ENCODE measurements around the gene MYLK.

The MYLK gene

DNA sequence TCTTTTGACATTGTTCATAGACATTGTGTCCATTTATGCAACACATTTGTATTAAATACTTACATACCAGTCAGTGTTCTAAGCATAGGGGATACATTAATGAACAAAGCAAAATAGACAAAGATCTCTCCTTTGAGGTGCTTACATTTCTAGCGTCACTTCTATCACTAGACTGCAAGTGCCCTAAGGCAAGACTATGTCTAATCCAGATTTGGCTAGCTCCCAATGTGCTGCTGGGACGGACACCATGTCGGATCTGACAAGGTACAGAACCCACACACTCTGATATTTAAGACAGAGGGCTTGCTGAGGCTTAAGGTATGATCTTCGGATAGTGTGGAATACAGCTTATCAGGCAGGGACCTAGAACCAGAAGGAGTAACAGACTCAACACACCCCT, 41.4 kb downstream of the MYLK start:
- ChIA-PET POLR2A (no interaction called here), CTCF (interaction anchor here (1.2 to 1.9 kb wide), 3 partner anchors 10 to 190 kb away, joined by 3 to 7 read pairs (median 4); no protein-coding TSS in a partner anchor)
- DNase-seq (ENCODE audit: low read depth, low spot score): no peak
- H3K4me3 ChIP-seq (ENCODE audit: low read depth, low read length): no peak overlapping the region
- no peak for TF ChIP-seq CTCF (IDR thresholded peaks at IDR 0.05; ENCODE audit: insufficient read depth, low read length, missing control alignments)

GRCh38 chr3:123841476-123842238, 42.5 kb downstream of the MYLK start:
- POLR2A ChIA-PET: no interaction called here
- DNase-seq (ENCODE audit: low read depth, low spot score): no peak
- CTCF ChIA-PET: interaction anchor here (1.3 to 1.9 kb wide), 2 partner anchors 11 to 38 kb away, joined by 3 to 7 read pairs; no protein-coding TSS in a partner anchor
- H3K4me3 ChIP-seq (ENCODE audit: low read depth, low read length): no peak overlapping the region
- no peak for TF ChIP-seq CTCF (IDR thresholded peaks at IDR 0.05; ENCODE audit: insufficient read depth, low read length, missing control alignments)

DNA sequence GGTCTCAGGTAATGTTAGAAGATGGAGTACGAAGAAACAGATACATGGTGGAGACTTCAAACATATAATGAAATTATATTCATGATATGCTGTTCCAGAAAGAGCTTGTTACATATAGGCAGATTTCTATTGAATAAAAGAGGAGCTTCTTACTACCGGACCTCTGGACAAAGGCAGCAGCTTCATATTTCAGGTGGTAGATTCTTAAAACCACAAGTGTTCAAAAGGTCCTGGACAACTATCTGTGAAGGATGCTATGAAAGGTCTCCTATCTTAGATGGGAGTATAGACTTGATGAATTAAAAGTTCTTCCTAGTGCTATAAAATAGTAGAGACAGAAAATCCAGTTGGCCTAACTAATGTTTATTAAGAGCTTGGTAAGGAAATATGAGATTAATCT, 43.2 kb downstream of the MYLK start:
- CTCF ChIA-PET: no interaction called here
- POLR2A ChIA-PET: no interaction called here
- DNase-seq (ENCODE audit: low read depth, low spot score): no peak
- TF ChIP-seq CTCF (IDR thresholded peaks at IDR 0.05; ENCODE audit: insufficient read depth, low read length, missing control alignments): no peak
- H3K4me3 ChIP-seq (ENCODE audit: low read depth, low read length): no peak overlapping the region

- no peak for TF ChIP-seq CTCF (IDR thresholded peaks at IDR 0.05; ENCODE audit: insufficient read depth, low read length, missing control alignments)
- no peak for DNase-seq (ENCODE audit: low read depth, low spot score)
- POLR2A ChIA-PET: no interaction called here
- no peak overlapping the region for H3K4me3 ChIP-seq (ENCODE audit: low read depth, low read length)
- CTCF ChIA-PET: no interaction called here
These were observed 46.3 kb downstream of the MYLK start for GRCh38 chr3:123837858-123838257.

DNA sequence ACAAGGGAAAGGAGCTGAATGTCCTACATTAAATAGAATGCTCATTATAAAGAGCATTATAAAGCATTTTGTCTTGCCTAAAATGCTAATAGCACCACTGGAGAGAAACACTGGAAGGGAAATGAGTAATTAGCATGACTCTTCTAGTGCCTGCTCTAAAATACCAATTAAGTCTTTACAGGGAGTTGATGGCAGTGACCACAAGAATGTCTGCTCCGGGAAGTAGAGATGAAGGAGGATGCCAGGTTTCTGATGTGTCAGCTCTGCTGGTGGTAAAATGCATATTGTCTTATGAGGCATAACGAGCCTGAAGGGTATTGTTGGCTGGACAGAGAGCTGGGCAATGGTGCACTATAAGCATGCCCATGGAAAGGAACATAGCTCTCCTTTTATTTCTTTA, 49.5 kb downstream of the MYLK start:
- TF ChIP-seq CTCF (IDR thresholded peaks at IDR 0.05; ENCODE audit: insufficient read depth, low read length, missing control alignments): no peak
- H3K4me3 ChIP-seq (ENCODE audit: low read depth, low read length): no peak overlapping the region
- CTCF ChIA-PET: interaction anchor here (0.9 kb wide), 1 partner anchor 46 kb away, joined by 3 read pairs; no protein-coding TSS in a partner anchor
- POLR2A ChIA-PET: interaction anchor here (0.7 to 1.2 kb wide), 7 partner anchors 16 to 84 kb away, joined by 3 to 6 read pairs (median 3); partner anchors contain the start of gene MYLK
- peak; percentile 91 for DNase-seq (ENCODE audit: low read depth, low spot score)

DNA sequence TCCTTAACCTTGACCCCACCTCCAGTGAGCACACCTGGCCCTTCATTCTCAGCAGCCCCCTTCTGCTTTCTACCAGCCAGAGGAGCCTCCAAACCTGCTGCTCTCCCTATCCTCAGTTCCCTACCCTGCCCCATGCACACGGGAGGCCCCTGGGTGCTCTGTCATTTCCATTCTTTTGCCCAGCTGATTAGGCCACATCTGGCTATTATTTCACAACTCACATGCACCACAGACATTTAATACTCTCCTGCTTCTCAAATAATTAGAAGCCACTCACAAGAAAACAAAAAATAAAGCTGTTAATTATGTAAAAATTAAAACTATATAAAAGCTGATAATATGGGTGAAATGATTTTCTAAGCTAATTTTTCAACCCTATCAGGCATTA, 50.7 kb downstream of the MYLK start:
- ChIA-PET POLR2A (interaction anchor here (1.1 kb wide), 1 partner anchor 15 kb away, joined by 3 read pairs; no protein-coding TSS in a partner anchor), CTCF (interaction anchor here (1.3 kb wide), 1 partner anchor 191 kb away, joined by 3 read pairs; no protein-coding TSS in a partner anchor)
- H3K4me3 ChIP-seq (ENCODE audit: low read depth, low read length): no peak overlapping the region
- DNase-seq (ENCODE audit: low read depth, low spot score): no peak
- no peak for TF ChIP-seq CTCF (IDR thresholded peaks at IDR 0.05; ENCODE audit: insufficient read depth, low read length, missing control alignments)

Measured in AG04449 (cell line).